Keratinocyte (primary cell): ENCODE results near the gene MAML2.

Experiments
- EZH2 ChIP-seq: IDR thresholded peaks from one replicate; pipeline ENCODE4 v1.6.1; 2012; ENCODE audit warnings: inconsistent platforms, mild to moderate bottlenecking, low read length, moderate library complexity
- TF ChIP-seq, protein P1 (sequence below), 3 experiments: IDR thresholded peaks in 1 of 3; conservative IDR thresholded peaks in 1 of 3; optimal IDR thresholded peaks in 1 of 3; 2 replicates in 2 of 3; 3 replicates in 1 of 3; pipeline versions ENCODE3 to v1.5.1; 2011; ENCODE audit warnings: low read length in 3 of 3, mild to moderate bottlenecking in 3 of 3, moderate library complexity in 2 of 3, control low read depth in 1 of 3, inconsistent platforms in 1 of 3; ENCODE audit not compliant: insufficient read depth in 2 of 3; ENCODE audit errors: extremely low read depth in 1 of 3

DNA sequence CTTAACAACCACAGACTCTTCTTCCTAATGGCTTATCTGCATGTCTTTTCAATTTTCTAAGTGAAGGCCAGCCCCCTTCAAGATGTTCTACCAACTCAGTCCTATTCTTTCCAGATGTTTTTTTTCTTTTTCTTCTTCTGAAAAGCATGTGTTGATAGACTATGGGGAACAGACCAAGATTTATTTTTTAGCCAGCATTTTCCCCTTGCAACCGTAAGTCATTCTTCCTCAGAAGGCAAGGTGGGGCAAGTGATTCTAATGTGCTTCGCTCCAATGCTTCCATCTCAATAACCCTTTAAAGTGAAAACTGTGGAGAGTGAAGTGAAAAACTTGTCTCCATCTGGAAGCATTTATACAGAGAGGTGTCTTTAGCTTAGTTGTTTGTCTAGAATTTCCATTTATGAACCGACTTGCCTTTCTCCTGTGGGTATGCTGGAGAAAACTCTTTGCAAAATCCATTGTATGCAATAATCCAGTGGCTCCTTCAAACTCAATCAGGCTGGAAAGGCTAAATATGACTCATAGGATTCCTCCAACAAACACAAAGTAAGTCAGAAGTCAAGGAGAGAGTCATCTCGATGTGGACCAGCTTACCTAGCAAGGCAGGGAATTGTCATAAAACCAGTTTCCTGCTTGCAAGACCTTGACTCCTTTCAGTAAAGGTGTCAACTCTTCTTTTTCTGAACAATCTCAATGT is 83.7 kb downstream of the MAML2 start:
- TF ChIP-seq, protein P1, sequence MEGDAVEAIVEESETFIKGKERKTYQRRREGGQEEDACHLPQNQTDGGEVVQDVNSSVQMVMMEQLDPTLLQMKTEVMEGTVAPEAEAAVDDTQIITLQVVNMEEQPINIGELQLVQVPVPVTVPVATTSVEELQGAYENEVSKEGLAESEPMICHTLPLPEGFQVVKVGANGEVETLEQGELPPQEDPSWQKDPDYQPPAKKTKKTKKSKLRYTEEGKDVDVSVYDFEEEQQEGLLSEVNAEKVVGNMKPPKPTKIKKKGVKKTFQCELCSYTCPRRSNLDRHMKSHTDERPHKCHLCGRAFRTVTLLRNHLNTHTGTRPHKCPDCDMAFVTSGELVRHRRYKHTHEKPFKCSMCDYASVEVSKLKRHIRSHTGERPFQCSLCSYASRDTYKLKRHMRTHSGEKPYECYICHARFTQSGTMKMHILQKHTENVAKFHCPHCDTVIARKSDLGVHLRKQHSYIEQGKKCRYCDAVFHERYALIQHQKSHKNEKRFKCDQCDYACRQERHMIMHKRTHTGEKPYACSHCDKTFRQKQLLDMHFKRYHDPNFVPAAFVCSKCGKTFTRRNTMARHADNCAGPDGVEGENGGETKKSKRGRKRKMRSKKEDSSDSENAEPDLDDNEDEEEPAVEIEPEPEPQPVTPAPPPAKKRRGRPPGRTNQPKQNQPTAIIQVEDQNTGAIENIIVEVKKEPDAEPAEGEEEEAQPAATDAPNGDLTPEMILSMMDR (optimal IDR thresholded peaks at IDR 0.05 in 1 of 3, IDR thresholded peaks at IDR 0.05 in 1 of 3, conservative IDR thresholded peaks at IDR 0.05 in 1 of 3; ENCODE audit: extremely low read depth in 1 of 3, insufficient read depth in 2 of 3, low read length in 3 of 3), result no peak
- no peak for TF ChIP-seq EZH2
